NCI-H524 treated with DMSO at 0.1 percent for 48 hours (cell line): Measurements from ENCODE around the gene TRRAP.

ENCODE experiments used
- DNase-seq: peaks from one replicate; lab custom pipeline; 2025; lab: John Stamatoyannopoulos, UW

The TRRAP gene

DNA sequence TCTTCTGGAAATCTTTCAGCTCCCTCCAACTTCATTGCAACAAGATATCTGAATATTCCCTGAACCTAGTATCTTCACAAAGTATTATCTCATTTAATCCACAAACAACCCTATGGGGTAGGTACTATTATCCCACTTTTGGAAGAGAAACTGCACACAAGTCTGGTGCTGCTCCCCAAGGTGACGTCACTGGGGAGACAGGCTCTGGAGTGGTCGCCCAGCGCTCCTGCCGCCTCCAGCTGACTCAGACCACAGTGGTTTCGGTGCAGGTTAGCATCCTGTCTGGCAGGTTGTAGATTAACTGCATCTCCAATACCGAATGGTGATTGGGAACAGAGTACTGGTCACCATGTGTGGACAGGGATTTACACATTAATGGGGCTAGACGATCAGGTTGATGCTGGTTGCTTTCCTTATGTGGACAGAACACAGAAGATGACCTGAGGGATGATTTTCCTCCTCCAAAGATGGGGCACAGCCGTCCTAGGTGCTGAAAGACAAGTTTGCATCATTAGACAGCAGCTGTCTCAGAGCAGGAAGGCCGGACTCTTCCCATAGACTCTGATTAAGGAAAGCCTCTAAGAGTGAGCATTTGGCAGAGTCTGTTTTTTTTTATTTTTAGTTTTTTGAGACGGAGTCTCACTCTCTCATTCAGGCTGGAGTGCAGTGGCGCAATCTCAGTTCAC is 128.6 kb downstream of the TRRAP start:
- no peak for DNase-seq

DNA sequence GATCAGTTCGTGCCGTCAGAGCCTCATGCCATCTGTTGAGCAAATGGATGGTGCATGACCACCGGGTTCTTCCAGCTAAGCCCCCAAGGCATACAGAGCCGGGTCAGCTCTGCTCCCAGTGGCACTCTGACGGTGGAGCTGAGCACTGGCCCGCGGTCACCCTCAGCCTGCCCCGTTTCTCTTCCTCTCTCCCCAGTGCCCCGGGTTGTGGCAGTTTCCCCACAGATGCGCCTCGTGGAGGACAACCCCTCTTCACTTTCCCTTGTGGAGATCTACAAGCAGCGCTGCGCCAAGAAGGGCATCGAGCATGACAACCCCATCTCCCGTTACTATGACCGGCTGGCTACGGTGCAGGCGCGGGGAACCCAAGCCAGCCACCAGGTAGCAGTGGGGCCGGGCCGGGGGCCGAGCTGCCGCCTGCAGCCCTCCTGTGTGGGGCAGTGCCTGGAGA is 129.9 kb downstream of the TRRAP start:
- DNase-seq, result no peak

DNA sequence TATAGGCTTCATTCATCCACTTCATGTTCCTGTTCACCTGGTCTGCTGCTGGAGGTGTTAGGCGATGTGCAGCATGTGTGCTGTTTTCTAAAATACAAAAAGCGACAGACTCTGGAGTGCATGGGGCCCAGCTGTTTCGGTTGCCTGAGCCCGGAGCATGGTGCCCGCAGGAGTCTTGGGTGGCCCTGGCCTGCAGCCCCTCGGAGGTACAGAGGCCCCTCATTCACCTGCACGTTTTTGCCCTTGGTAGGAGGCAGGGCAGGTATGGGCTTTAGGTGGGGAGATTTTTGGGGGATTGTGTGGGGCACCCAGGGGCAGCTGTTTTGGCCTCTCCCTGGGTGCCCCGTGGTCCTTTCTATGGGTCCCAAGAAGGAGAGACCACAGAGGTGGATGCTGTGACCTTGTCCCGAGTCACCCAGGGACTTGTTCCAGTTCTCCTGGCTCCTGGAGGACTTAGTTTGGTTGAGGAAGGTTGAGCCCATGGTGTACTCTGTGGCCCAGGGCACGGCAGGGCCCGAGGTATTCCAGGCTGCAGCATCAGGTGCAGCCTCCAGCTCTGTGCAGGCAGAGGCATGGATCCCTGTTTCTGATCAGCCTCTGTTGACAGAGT is 130.7 kb downstream of the TRRAP start:
- DNase-seq, result no peak

DNA sequence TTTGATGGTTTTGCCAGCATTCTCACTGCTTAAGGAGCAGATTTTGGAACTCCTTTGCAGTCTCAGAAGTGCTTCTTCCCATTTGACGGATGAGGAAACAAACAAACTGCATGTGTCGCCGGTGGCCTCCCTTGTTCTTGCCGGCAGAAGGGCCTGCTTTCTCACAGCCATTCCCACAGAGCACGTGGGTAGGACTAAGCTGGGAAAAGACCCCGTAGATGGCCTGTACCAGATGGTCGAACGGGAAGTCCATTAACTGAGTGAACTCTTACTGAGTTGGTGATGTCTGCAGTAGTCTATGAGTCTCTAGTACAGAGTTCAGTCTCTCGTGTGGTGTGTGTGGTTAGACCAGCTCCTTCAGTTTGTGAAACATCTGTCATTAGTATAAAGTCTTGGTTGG is 131.9 kb downstream of the TRRAP start:
- no peak for DNase-seq

- no peak for DNase-seq
Observed at GRCh38 chr7:99011341-99011705, 133.0 kb downstream of the TRRAP start.

GRCh38 chr7:99011706-99012404 is 133.5 kb downstream of the TRRAP start:
- DNase-seq, result no peak

- no peak for DNase-seq
Observed at GRCh38 chr7:99012722-99013121, 134.4 kb downstream of the TRRAP start.

DNA sequence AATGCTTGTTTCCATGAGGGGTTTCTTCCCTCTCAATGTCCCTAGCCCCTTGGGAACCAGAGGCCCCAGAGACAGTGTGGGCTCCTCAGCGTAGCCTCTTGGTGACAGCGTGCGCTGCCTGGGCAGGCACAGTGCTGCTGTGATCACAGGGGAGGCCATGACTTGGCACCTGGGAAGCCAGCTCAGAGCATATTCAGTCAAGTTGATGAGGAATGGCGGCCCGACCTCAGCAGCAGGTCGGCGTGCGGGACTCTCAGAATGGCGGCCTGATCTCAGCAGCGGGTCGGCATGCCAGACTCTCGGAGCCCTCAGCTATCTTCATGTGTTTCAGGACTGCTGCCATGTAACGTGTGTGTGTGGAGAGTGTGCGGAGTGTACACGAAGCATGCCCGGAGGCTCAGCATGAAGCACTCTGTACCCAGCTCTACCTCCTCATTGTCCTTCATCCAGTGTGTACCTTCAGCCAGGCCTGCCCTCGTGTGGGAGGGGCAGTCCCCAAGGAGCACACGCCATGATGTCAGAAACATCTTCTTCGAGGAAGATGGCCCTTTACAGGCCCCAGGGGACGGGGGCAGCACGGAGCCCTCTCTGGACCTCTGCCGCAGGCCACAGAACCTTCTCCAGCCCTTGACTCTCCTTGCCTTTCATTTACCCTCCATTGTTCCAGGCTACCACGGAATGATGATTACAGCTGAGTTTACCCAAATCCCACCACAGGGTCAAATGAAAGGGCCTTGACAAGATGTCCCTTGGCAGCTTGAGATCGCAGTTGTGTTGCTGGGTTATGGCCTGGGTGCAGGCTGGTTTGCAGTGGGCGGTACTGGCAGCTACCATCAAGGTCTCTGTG is 135.2 kb downstream of the TRRAP start:
- DNase-seq, result no peak

- no peak for DNase-seq
Observed at GRCh38 chr7:99014113-99014985, 136.0 kb downstream of the TRRAP start.

DNA sequence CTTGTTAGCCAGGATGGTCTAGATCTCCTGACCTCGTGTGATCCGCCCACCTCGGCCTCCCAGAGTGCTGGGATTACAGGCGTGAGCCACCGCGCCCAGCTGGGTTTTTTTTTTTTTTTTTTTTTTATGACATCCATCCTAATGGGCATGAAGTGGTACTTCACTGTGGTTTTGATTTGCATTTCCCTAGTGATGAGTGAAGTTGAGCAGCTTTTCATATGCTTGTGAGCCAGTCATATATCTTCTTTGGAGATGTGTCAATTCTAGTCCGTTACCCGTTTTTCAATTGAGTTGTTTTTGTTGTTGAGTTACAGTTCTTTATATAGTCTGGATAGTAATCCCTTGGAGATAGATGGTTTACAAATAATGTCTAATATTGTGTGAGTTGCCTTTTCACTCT is 137.9 kb downstream of the TRRAP start:
- DNase-seq, result no peak

- DNase-seq, result no peak
Observed at GRCh38 chr7:99019523-99020412, 141.4 kb downstream of the TRRAP start.

DNA sequence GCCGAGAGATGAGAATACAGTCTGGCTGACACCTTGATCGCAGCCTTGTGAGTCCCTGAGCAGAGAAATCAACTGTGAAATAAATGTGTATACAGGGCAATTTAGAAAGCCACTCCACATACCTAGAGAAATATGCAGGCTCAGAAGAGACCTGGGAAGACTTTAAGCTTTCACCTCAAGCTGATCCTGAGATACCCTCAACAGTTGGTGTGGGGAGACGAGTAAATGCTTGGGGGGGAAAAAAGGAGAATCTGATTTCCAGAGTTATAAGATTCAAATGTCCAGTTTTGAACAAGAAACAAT is 142.0 kb downstream of the TRRAP start:
- no peak for DNase-seq

DNA sequence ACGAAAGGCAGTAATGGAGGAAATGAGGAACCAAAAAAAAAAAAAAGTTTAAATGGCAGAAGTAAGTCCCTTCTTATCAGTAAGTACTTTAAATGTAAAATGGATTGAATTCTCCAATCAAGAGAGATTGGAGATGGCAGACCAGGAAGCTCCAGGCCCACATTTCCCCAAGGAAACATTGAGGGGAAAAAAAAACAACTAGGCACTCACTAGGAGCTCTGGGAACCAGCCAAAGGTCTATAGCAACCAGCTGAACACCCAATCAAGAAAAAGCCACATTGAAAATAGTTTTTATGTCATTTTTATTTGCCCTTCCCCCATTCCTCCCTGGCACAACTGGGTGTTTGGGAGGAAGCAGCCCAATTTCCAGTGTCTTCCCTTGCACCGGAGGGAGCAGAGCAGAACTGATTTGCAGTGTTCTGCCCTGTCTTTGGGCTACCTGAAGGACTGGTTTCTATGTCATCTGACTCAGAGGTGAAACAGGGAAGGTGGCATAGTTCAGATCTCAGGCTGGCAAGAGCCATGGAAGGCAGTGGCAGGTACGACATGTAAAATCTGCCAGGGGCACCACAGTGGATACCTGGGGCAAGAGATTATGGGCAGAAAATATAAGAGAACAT is 143.7 kb downstream of the TRRAP start:
- no peak for DNase-seq

DNA sequence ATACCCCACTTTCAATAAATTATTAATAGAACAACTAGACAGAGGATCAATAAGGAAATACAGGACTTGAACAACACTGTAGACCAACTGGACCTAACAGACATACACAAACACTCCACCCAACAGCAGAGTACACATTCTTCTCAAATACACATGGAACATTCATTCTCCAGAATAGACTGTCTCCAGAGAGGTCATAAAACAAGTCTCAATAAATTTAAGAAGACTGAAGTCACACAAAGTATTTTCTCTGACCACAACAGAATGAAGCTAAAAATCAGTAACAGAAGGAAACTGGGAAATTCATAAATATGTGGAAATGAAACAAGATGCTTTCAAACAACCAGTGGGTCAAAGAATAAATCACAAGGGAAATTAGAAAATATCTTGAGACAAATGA is 145.7 kb downstream of the TRRAP start:
- no peak for DNase-seq

DNA sequence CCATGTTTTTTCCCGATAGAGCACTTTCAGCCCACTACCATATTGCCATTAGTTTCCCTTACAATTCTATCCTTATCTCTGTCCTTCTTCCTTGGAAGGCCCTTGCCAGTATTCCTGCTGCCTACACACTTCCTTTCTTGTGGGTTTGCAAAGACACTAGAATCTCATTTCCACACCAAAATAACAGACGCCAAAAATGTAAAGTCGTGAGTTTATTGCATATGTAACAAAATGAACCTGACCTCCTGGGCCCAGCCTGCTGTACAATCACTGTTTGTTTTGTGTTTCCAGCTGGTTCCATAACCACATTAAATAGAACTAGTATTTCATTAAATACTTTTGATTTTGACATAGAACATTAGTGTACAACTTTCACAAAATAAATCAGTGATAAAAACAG is 148.9 kb downstream of the TRRAP start:
- no peak for DNase-seq

GRCh38 chr7:99027841-99028240 is 149.5 kb downstream of the TRRAP start:
- DNase-seq, result no peak

DNA sequence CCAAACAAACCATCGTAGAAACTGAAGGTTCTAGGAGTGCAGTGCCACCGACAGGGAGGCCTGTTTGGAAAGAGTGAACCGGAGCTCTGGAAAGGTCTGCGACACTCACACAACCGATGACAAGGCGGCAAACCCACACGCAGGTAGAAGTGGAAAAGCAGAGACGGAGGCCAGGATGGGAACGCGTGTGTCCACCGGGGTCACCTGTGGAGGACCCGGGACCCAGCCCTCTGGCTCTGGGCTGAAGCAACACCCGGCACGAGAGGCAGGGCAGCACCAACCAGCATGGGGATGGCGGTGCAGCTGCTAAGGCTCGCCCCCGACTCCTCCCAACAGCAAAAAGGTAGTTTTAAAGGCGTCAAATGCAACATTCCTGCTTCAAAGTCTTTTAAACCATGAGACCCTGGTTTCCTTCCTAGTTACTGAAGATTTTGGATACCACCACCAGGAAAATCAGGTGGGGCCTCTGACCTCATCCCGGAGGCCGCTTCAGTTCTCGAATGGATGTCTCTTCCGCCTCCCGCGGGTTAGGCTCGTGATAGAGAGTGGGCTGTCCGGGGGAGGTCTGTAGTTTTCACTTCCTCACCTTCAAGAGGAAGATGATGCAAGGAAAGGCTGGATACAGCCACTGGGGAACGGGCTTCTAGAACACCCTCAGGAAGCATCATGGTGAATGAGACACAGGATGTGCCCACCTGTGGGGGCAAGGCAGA is 150.1 kb downstream of the TRRAP start:
- DNase-seq, result no peak

DNA sequence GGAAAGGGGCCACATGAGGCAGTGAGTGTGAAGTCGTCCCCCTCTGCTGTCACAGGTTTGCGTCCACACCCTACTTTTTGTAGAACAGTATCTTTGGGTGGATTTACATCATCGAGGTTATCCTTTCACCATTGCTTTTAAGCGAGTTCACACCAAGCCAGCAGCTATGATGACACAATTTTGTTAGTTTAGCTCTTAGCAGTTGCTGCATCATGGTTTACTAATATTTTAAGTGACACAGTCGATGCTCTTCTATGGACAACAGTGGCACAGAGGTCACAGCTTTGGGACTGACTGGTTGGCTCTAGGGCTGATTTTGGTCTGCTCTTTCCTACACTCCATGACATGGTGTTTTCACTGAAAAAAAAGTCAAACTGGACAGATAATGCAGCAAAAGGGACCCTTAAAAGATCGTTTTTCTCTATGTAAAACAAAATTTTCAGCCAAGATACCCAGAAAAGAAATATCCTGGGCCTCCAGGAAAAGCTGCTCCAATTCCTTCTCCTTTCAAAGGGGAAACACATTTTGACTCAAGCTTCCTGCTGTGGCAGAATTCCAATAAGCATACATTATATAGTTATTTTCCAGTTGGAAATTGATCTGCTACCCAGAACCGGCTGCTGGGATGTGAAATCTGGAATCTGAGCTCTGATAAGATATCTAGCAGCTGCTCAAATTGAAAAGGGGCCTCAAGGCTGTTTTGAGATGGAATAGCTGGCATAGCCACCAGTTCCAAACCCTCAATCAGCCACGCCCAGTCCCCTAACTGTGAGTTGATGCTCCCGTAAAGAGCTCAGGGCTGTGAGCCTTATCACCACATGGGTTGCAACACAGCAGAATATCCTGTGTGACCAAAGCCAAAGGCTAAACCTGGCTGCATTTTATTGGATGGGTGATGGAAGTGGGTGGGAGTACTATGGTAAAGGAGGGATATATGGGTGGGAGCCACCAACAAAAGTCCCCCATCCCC is 151.4 kb downstream of the TRRAP start:
- DNase-seq, result no peak
